ENCODE results near the gene POLR1G. TPM values are rescaled to one million over a fixed set of nuclear protein-coding genes. Genes with fewer than 3 reads are reported as not detected.

The POLR1G gene
- total RNA-seq, 1 donor from 2014 or later: 7.4 TPM

- Mint-ChIP-seq H3K4me1 (ENCODE audit: low read depth) (peaks cover 32% of the 10 kb centered on the region), H3K27ac (no peak overlapping the region), H3K36me3 (ENCODE audit: insufficient read depth) (no peaks in the 10 kb centered on the region), H3K4me3 (ENCODE audit: low read depth) (no peak overlapping the region), H3K9me3 (ENCODE audit: low read depth) (no peaks in the 10 kb centered on the region), H3K27me3 (no peaks in the 10 kb centered on the region)
- DNase-seq (ENCODE audit: low spot score, unreplicated experiment): no peak
- no peak for TF ChIP-seq CTCF (IDR thresholded peaks at IDR 0.05; ENCODE audit: unreplicated experiment)
Measured at GRCh38 chr19:45448425-45448756, 41.9 kb downstream of the POLR1G start.

- Mint-ChIP-seq H3K4me1 (ENCODE audit: low read depth) (peaks cover 32% of the 10 kb centered on the region), H3K9me3 (ENCODE audit: low read depth) (no peaks in the 10 kb centered on the region), H3K27ac (peak overlapping the region; percentile 80), H3K36me3 (ENCODE audit: insufficient read depth) (no peaks in the 10 kb centered on the region), H3K27me3 (no peaks in the 10 kb centered on the region), H3K4me3 (ENCODE audit: low read depth) (peak overlapping the region; percentile 40)
- no peak for TF ChIP-seq CTCF (IDR thresholded peaks at IDR 0.05; ENCODE audit: unreplicated experiment)
- no peak for DNase-seq (ENCODE audit: low spot score, unreplicated experiment)
Measured at GRCh38 chr19:45448887-45449299, 42.4 kb downstream of the POLR1G start.

- no peak for DNase-seq (ENCODE audit: low spot score, unreplicated experiment)
- Mint-ChIP-seq H3K27ac (peak overlapping the region; percentile 99), H3K9me3 (ENCODE audit: low read depth) (no peaks in the 10 kb centered on the region), H3K36me3 (ENCODE audit: insufficient read depth) (no peaks in the 10 kb centered on the region), H3K27me3 (no peaks in the 10 kb centered on the region), H3K4me3 (ENCODE audit: low read depth) (peak overlapping the region; percentile 95), H3K4me1 (ENCODE audit: low read depth) (peaks cover 29% of the 10 kb centered on the region)
- TF ChIP-seq CTCF (IDR thresholded peaks at IDR 0.05; ENCODE audit: unreplicated experiment): no peak
Measured at GRCh38 chr19:45450012-45450333, 43.5 kb downstream of the POLR1G start.

GRCh38 chr19:45451131-45451849, 44.8 kb downstream of the POLR1G start:
- peak overlapping the region; percentile 96 for H3K27ac Mint-ChIP-seq
- H3K27me3 Mint-ChIP-seq: no peaks in the 10 kb centered on the region
- H3K36me3 Mint-ChIP-seq (ENCODE audit: insufficient read depth): no peaks in the 10 kb centered on the region
- no peak for TF ChIP-seq CTCF (IDR thresholded peaks at IDR 0.05; ENCODE audit: unreplicated experiment)
- no peak for DNase-seq (ENCODE audit: low spot score, unreplicated experiment)
- peak overlapping the region; percentile 79 for H3K4me3 Mint-ChIP-seq (ENCODE audit: low read depth)
- H3K9me3 Mint-ChIP-seq (ENCODE audit: low read depth): no peaks in the 10 kb centered on the region
- peaks cover 36% of the 10 kb centered on the region for H3K4me1 Mint-ChIP-seq (ENCODE audit: low read depth)

- no peak for DNase-seq (ENCODE audit: low spot score, unreplicated experiment)
- peak overlapping the region; percentile 79 for H3K4me3 Mint-ChIP-seq (ENCODE audit: low read depth)
- H3K4me1 Mint-ChIP-seq (ENCODE audit: low read depth): peaks cover 36% of the 10 kb centered on the region
- H3K36me3 Mint-ChIP-seq (ENCODE audit: insufficient read depth): no peaks in the 10 kb centered on the region
- H3K9me3 Mint-ChIP-seq (ENCODE audit: low read depth): no peaks in the 10 kb centered on the region
- no peaks in the 10 kb centered on the region for H3K27me3 Mint-ChIP-seq
- H3K27ac Mint-ChIP-seq: peak overlapping the region; percentile 96
- TF ChIP-seq CTCF (IDR thresholded peaks at IDR 0.05; ENCODE audit: unreplicated experiment): no peak
Measured at GRCh38 chr19:45451850-45452387, 45.5 kb downstream of the POLR1G start.

Data from progenitor cell of endocrine pancreas (in vitro differentiated cells).